Liver (tissue), 9 donors: ENCODE data around the gene HIF1AN. TPM values are rescaled to one million over a fixed set of nuclear protein-coding genes. Genes with fewer than 3 reads are reported as not detected.

Experiments
- DNase-seq: peaks from one replicate; pipeline ENCODE4 v3.0.0-alpha.2; 2017; ENCODE audit warnings: low spot score
- H3K27ac ChIP-seq, 2 donors: one replicate each; pipeline ENCODE4 v1.7.0; 2013; ENCODE audit warnings: inconsistent platforms in 2 of 2, low read length in 2 of 2, control low read depth in 1 of 2, low read depth in 1 of 2, mild to moderate bottlenecking in 1 of 2
- H3K27me3 ChIP-seq, 4 donors: one replicate each; pipeline versions ENCODE4 v1.6.1 to v1.7.0; 2013; ENCODE audit warnings: low read length in 3 of 4, inconsistent platforms in 1 of 4, mild to moderate bottlenecking in 1 of 4, moderate library complexity in 1 of 4; ENCODE audit not compliant: control insufficient read depth in 4 of 4, insufficient read depth in 4 of 4
- H3K36me3 ChIP-seq, 4 donors: one replicate each; pipeline versions ENCODE4 v1.6.1 to v1.7.0; 2013; ENCODE audit warnings: low read length in 3 of 4, mild to moderate bottlenecking in 3 of 4, low read depth in 1 of 4, moderate library complexity in 1 of 4; ENCODE audit not compliant: control insufficient read depth in 4 of 4, insufficient read depth in 3 of 4
- H3K4me1 ChIP-seq, 4 donors: one replicate each; pipeline versions ENCODE4 v1.6.1 to v1.7.0; 2013; ENCODE audit warnings: low read length in 3 of 4, mild to moderate bottlenecking in 3 of 4, moderate library complexity in 1 of 4; ENCODE audit not compliant: control insufficient read depth in 4 of 4, insufficient read depth in 4 of 4
- H3K4me3 ChIP-seq, 3 donors: one replicate each; pipeline versions ENCODE4 v1.6.1 to v1.7.0; 2013; ENCODE audit warnings: low read length in 3 of 3, control low read depth in 1 of 3, low read depth in 1 of 3, mild to moderate bottlenecking in 1 of 3
- H3K9ac ChIP-seq, 2 donors: one replicate each; pipeline ENCODE4 v1.7.0; 2013; ENCODE audit warnings: low read length in 2 of 2, mild to moderate bottlenecking in 2 of 2, moderate library complexity in 2 of 2, control low read depth in 1 of 2, low read depth in 1 of 2
- H3K9me3 ChIP-seq, 4 donors: one replicate each; pipeline versions ENCODE4 v1.6.1 to v1.7.0; 2013; ENCODE audit warnings: low read length in 3 of 4; ENCODE audit not compliant: control insufficient read depth in 4 of 4
- EGR1 ChIP-seq, 2 donors: IDR thresholded peaks; 2 replicates each; pipeline ENCODE4 v1.6.1; 2016 to 2018; ENCODE audit warnings: antibody characterized with exemption in 2 of 2, low read depth in 2 of 2
- FOXA1 ChIP-seq: IDR thresholded peaks from 2 replicates; pipeline ENCODE4 v1.6.1; 2016; ENCODE audit warnings: antibody characterized with exemption
- FOXA2 ChIP-seq: IDR thresholded peaks from 2 replicates; pipeline ENCODE4 v1.6.1; 2016; ENCODE audit warnings: antibody characterized with exemption
- GABPA ChIP-seq, 2 donors: IDR thresholded peaks in 1 of 2; conservative IDR thresholded peaks in 1 of 2; 2 replicates each; pipeline ENCODE4 v1.6.1; 2016; ENCODE audit warnings: antibody characterized with exemption in 2 of 2, mild to moderate bottlenecking in 1 of 2, moderate library complexity in 1 of 2
- HNF4A ChIP-seq, 2 donors: conservative IDR thresholded peaks; 2 replicates each; pipeline ENCODE4 v1.6.1; 2016; ENCODE audit warnings: antibody characterized with exemption in 2 of 2, mild to moderate bottlenecking in 2 of 2
- NR2F2 ChIP-seq: IDR thresholded peaks from 2 replicates; pipeline ENCODE4 v1.6.1; 2016; ENCODE audit warnings: antibody characterized with exemption
- RAD21 ChIP-seq, 2 donors: IDR thresholded peaks; 2 replicates each; pipeline ENCODE4 v1.6.1; 2016; ENCODE audit warnings: antibody characterized with exemption in 2 of 2, mild to moderate bottlenecking in 2 of 2
- REST ChIP-seq: IDR thresholded peaks from 2 replicates; pipeline ENCODE4 v1.6.1; 2016; ENCODE audit warnings: antibody characterized with exemption, mild to moderate bottlenecking
- RXRA ChIP-seq, 2 donors: IDR thresholded peaks; 2 replicates each; pipeline ENCODE4 v1.6.1; 2017 to 2018; ENCODE audit warnings: antibody characterized with exemption in 2 of 2, mild to moderate bottlenecking in 1 of 2
- SP1 ChIP-seq: IDR thresholded peaks from 2 replicates; pipeline ENCODE4 v1.6.1; 2018; ENCODE audit warnings: antibody characterized with exemption, mild to moderate bottlenecking
- TAF1 ChIP-seq: conservative IDR thresholded peaks from 2 replicates; pipeline ENCODE4 v1.6.1; 2016; ENCODE audit warnings: antibody characterized with exemption, mild to moderate bottlenecking
- YY1 ChIP-seq: IDR thresholded peaks from 2 replicates; pipeline ENCODE4 v1.6.1; 2016; ENCODE audit warnings: antibody characterized with exemption, mild to moderate bottlenecking
- WGBS: extraction: QIAGEN DNeasy Blood & Tissue Kit; methylation state at CpG from one replicate; pipeline ENCODE4 v1.1.7; 2013; 5-methylcytosine and 5-hydroxymethylcytosine counted together
- polyA plus RNA-seq, 2 donors: library from polyadenylated mRNA; stranded (reverse) in 1 of 2; unstranded in 1 of 2; fragments of 200-250 nt in 1 of 2; fragments of >200 nt in 1 of 2; fragmentation: Nextera tagmentation in 1 of 2; extraction: Ambion mirVana in 1 of 2; gene quantifications; one replicate each; pipeline versions ENCODE4 v1.2.1 to v1.2.3, GENCODE V29; 2013 to 2015
- total RNA-seq, 2 donors: library from RNA; depleted of rRNA; stranded (reverse); fragments of >200 nt; gene quantifications; one replicate each; pipeline ENCODE4 v1.2.3, GENCODE V29; 2014
- TF ChIP-seq, protein P1 (sequence below): fragments of 150-350 bp; IDR thresholded peaks from 2 replicates; pipeline ENCODE4 v1.5.1; 2017; ENCODE audit warnings: improper control_type of control experiment, low read depth, low read length; ENCODE audit not compliant: missing input control
- donor health status: healthy.
- donor health status: healthy.
- donor health status: healthy.
- donor health status: healthy.
- donor health status: healthy.

Gene HIF1AN
- total and polyA plus RNA-seq, 4 donors: 4.6 to 10.7 (median 7.5) TPM

DNA sequence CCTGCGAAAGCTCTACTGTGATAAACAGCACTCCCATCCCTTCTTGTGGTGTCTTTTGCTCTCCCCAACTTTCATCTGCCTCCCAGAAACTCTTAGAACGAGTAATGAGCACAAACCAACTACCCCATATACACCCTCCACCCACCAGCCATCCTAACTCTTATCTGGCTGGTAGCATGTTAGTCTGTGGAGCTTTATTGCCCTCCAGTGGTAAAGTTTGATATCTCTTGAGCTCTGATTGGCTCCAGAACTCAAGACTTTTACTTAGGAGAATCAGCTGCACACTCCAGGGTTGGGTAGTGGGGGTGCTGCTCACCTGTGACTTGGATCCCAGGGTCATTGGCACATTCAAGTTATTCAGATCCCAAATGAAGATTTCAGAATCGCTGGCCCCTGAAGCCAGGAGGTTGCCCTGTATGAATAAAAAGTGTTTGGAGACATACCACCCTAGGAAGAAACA lies 27.0 kb upstream of the HIF1AN start:
- H3K4me3 ChIP-seq: no peak overlapping the region
- no peak overlapping the region for H3K9ac ChIP-seq
- H3K36me3 ChIP-seq: peaks cover 3 to 22% (median 8%) of the 10 kb centered on the region in 4 donors
- TF ChIP-seq FOXA1 (no peak), GABPA (IDR thresholded peaks at IDR 0.05 in 1 of 2, conservative IDR thresholded peaks at IDR 0.05 in 1 of 2) (no peak), RXRA (IDR thresholded peaks at IDR 0.05) (no peak), TAF1 (no peak), EGR1 (IDR thresholded peaks at IDR 0.05; ENCODE audit: low read depth in 2 of 2) (no peak), HNF4A (conservative IDR thresholded peaks at IDR 0.05) (no peak), REST (no peak), YY1 (no peak), SP1 (no peak), RAD21 (IDR thresholded peaks at IDR 0.05) (peak; percentile 78 to 89)
- TF ChIP-seq, protein P1, sequence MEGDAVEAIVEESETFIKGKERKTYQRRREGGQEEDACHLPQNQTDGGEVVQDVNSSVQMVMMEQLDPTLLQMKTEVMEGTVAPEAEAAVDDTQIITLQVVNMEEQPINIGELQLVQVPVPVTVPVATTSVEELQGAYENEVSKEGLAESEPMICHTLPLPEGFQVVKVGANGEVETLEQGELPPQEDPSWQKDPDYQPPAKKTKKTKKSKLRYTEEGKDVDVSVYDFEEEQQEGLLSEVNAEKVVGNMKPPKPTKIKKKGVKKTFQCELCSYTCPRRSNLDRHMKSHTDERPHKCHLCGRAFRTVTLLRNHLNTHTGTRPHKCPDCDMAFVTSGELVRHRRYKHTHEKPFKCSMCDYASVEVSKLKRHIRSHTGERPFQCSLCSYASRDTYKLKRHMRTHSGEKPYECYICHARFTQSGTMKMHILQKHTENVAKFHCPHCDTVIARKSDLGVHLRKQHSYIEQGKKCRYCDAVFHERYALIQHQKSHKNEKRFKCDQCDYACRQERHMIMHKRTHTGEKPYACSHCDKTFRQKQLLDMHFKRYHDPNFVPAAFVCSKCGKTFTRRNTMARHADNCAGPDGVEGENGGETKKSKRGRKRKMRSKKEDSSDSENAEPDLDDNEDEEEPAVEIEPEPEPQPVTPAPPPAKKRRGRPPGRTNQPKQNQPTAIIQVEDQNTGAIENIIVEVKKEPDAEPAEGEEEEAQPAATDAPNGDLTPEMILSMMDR: peak; percentile 48
- 64% methylated on average over 3 of the region's 3 CpGs for WGBS
- H3K9me3 ChIP-seq: no peaks in the 10 kb centered on the region
- no peaks in the 10 kb centered on the region for H3K27me3 ChIP-seq
- no peak for DNase-seq
- no peak overlapping the region for H3K27ac ChIP-seq
- H3K4me1 ChIP-seq: no peaks in the 10 kb centered on the region

- H3K9ac ChIP-seq: no peak overlapping the region
- no peak for DNase-seq
- TF ChIP-seq SP1: no peak
- no peak for TF ChIP-seq FOXA2
- TF ChIP-seq NR2F2: no peak
- no peak for TF ChIP-seq FOXA1
- H3K27ac ChIP-seq: no peak overlapping the region
- H3K4me3 ChIP-seq: no peak overlapping the region
- H3K9me3 ChIP-seq: no peaks in the 10 kb centered on the region
- WGBS: 80% methylated on average over 8 of the region's 8 CpGs
- H3K27me3 ChIP-seq: no peaks in the 10 kb centered on the region
- peaks cover 3 to 22% (median 8%) of the 10 kb centered on the region in 4 donors for H3K36me3 ChIP-seq
- H3K4me1 ChIP-seq: no peaks in the 10 kb centered on the region
These were observed 26.4 kb upstream of the HIF1AN start for GRCh38 chr10:100509241-100509840.
